Small intestine (tissue), 7 donors: Measurements from ENCODE around the gene RGPD8. TPM values are rescaled to one million over a fixed set of nuclear protein-coding genes. Genes with fewer than 3 reads are reported as not detected.

ENCODE experiments used
- DNase-seq, 2 donors: peaks; one replicate each; pipeline versions ENCODE4 v3.0.0 to v3.0.0-alpha.2; 2013
- FAIRE-seq: peaks from 2 replicates; lab custom pipeline; 2012; peaks lifted over from hg19 to GRCh38; lab: Jason Lieb, UNC
- H3K27ac ChIP-seq, 3 donors: one replicate each; pipeline ENCODE4 v1.5.1; 2013; ENCODE audit warnings: low read length in 2 of 3, mild to moderate bottlenecking in 2 of 3, control low read depth in 1 of 3, inconsistent platforms in 1 of 3, low read depth in 1 of 3, moderate library complexity in 1 of 3
- H3K27me3 ChIP-seq, 3 donors: one replicate each; pipeline ENCODE4 v1.6.1; 2013; ENCODE audit warnings: low read length in 3 of 3, inconsistent platforms in 1 of 3; ENCODE audit not compliant: control insufficient read depth in 3 of 3, insufficient read depth in 3 of 3
- H3K36me3 ChIP-seq, 3 donors: one replicate each; pipeline ENCODE4 v1.6.1; 2013; ENCODE audit warnings: low read length in 3 of 3, inconsistent platforms in 1 of 3, low read depth in 1 of 3, mild to moderate bottlenecking in 1 of 3, moderate library complexity in 1 of 3; ENCODE audit not compliant: control insufficient read depth in 3 of 3, insufficient read depth in 2 of 3
- H3K4me1 ChIP-seq, 3 donors: one replicate each; pipeline ENCODE4 v1.6.1; 2013; ENCODE audit warnings: low read length in 2 of 3, inconsistent platforms in 1 of 3, low read depth in 1 of 3, mild to moderate bottlenecking in 1 of 3, moderate library complexity in 1 of 3; ENCODE audit not compliant: control insufficient read depth in 3 of 3, insufficient read depth in 2 of 3
- H3K4me3 ChIP-seq, 3 donors: one replicate each; pipeline ENCODE4 v1.5.1; 2013; ENCODE audit warnings: low read length in 3 of 3, control low read depth in 1 of 3, inconsistent platforms in 1 of 3, low read depth in 1 of 3, mild to moderate bottlenecking in 1 of 3, moderate library complexity in 1 of 3
- H3K9me3 ChIP-seq, 2 donors: one replicate each; pipeline ENCODE4 v1.6.1; 2013; ENCODE audit warnings: low read depth in 1 of 2, low read length in 1 of 2; ENCODE audit not compliant: control insufficient read depth in 2 of 2, insufficient read depth in 1 of 2
- WGBS, 3 donors: extraction: QIAGEN DNeasy Blood & Tissue Kit; methylation state at CpG; one replicate each; pipeline ENCODE4 v1.1.7; 2013; 5-methylcytosine and 5-hydroxymethylcytosine counted together
- polyA plus RNA-seq, 4 donors: library from polyadenylated mRNA; stranded (reverse) in 3 of 4; unstranded in 1 of 4; fragments of 200-250 nt in 3 of 4; fragments of 120-200 nt in 1 of 4; gene quantifications; one replicate each; pipeline versions ENCODE4 v1.2.1 to v1.2.3, GENCODE V29; 2013
- donor health status: healthy with polysubstance abuse.
- donor health status: control.
- donor health status: control.
- donor health status: Bipolar disorder and iron deficiency.
- donor health status: healthy.

The RGPD8 gene
- polyA plus RNA-seq, 4 donors = 0.67 to 3.7 (median 1.6) TPM; not detected in 1

GRCh38 chr2:112474844-112475486 lies 41.5 kb upstream of the RGPD8 start:
- no peak overlapping the region for H3K27ac ChIP-seq
- no peaks in the 10 kb centered on the region for H3K36me3 ChIP-seq
- H3K4me3 ChIP-seq = no peak overlapping the region
- no peak for FAIRE-seq
- H3K27me3 ChIP-seq = no peaks in the 10 kb centered on the region
- no peak for DNase-seq
- WGBS, 3 donors = 68 to 78% (median 72%) methylated on average over 6 of the region's 6 CpGs
- H3K9me3 ChIP-seq = no peaks in the 10 kb centered on the region
- no peaks in the 10 kb centered on the region for H3K4me1 ChIP-seq

DNA sequence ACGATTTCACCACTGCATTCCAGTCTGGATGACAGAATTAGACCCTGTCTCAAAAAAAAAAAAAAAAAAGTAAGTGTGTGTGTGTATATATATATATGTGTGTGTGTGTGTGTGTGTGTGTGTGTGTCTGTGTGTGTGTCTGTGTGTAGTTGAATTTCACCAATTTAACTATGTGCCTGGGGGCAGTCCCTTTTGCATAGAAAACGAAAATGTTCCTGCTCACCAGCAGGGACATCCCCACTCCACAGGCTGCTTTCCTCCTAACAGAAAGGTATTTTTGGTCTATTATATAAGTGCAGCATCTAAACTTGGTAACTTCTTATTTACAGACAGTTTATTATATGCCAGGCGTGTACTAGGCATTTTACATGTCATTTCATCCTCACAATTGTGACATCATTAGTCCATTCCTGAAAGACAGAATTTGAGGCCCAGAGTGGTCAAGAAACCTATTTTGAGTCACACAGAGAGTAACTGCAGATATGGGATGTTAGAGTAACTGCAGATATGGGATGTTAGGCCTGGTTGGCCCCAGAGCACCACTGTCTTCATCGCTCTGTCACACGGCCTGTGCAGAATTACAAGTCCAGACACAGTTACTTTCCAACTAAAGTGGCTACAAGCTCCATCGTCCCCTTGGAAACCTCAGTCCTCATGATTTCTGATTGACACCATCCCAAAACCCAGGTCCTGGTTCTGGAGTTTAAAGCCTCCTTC lies 39.3 kb upstream of the RGPD8 start:
- H3K27ac ChIP-seq = no peak overlapping the region
- H3K4me1 ChIP-seq = no peaks in the 10 kb centered on the region
- no peak for FAIRE-seq
- H3K9me3 ChIP-seq = no peaks in the 10 kb centered on the region
- H3K27me3 ChIP-seq = no peaks in the 10 kb centered on the region
- DNase-seq = no peak
- H3K36me3 ChIP-seq = no peaks in the 10 kb centered on the region
- 86 to 87% (median 87%) methylated on average over 6 of the region's 6 CpGs for WGBS, 3 donors
- no peak overlapping the region for H3K4me3 ChIP-seq

DNA sequence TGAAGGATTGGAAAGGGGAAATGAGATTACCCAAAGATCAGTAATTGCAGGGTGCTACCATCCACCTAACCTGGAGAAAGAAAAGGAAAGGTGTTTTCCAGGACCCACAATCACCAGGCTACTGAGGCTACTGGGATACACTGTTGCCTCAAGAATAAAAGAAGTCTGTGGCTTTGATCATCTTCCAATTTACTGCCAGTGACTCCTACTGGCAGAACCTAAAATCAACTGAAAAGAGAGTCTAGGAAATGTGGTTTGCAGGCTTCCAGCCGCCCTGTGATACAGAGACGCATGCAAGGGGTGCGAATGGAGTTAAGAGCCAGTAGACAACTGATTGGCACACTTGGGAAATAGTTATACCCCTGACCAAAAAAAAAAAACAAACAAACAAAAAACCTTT lies 31.9 kb upstream of the RGPD8 start:
- Histone ChIP-seq H3K27ac (no peak overlapping the region), H3K27me3 (no peaks in the 10 kb centered on the region), H3K4me3 (no peak overlapping the region), H3K36me3 (no peaks in the 10 kb centered on the region), H3K4me1 (no peaks in the 10 kb centered on the region), H3K9me3 (no peaks in the 10 kb centered on the region)
- WGBS, 3 donors = 74 to 86% (median 79%) methylated on average over 3 of the region's 3 CpGs
- DNase-seq (no peak), FAIRE-seq (no peak)

DNA sequence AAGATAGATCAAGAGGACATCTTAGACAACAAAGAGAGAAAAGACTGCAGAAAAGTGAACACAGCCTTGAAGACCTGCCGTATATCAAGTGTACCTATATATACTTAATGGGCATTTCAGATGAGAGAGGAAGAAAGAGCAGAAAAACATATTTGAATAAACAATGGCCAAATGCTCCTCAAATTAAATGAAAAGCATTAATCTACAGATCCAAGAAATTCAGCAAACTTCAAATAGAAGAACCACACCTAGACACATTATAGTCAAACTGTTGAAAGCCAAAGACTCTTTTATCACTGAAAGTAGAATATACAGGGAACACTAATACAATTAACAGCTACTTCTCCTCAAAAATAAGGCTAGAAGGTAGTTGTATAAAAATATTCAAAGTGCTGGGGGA lies 29.8 kb upstream of the RGPD8 start:
- no peak overlapping the region for H3K27ac ChIP-seq
- no peaks in the 10 kb centered on the region for H3K36me3 ChIP-seq
- no peak for FAIRE-seq
- H3K9me3 ChIP-seq = no peaks in the 10 kb centered on the region
- 83 to 100% (median 96%) methylated on average over 1 of the region's 1 CpG for WGBS, 3 donors
- peaks cover 0 to 2% (median 0%) of the 10 kb centered on the region in 3 donors for H3K27me3 ChIP-seq
- no peak for DNase-seq
- no peak overlapping the region for H3K4me3 ChIP-seq
- no peaks in the 10 kb centered on the region for H3K4me1 ChIP-seq

GRCh38 chr2:112462178-112462577 lies 28.7 kb upstream of the RGPD8 start:
- Histone ChIP-seq H3K27me3 (peaks cover 0 to 2% (median 0%) of the 10 kb centered on the region in 3 donors), H3K4me1 (no peaks in the 10 kb centered on the region), H3K27ac (no peak overlapping the region), H3K4me3 (no peak overlapping the region), H3K36me3 (no peaks in the 10 kb centered on the region), H3K9me3 (no peaks in the 10 kb centered on the region)
- FAIRE-seq (no peak), DNase-seq (no peak)
- WGBS, 3 donors = 73 to 82% (median 81%) methylated on average over 5 of the region's 5 CpGs

- DNase-seq (no peak), FAIRE-seq (no peak)
- Histone ChIP-seq H3K27ac (no peak overlapping the region), H3K4me1 (no peaks in the 10 kb centered on the region), H3K36me3 (no peaks in the 10 kb centered on the region), H3K9me3 (no peaks in the 10 kb centered on the region), H3K27me3 (peaks cover 0 to 2% (median 0%) of the 10 kb centered on the region in 3 donors), H3K4me3 (no peak overlapping the region)
- 81 to 96% (median 90%) methylated on average over 1 of the region's 1 CpG for WGBS, 3 donors
Observed at GRCh38 chr2:112459372-112459771, 25.9 kb upstream of the RGPD8 start.

DNA sequence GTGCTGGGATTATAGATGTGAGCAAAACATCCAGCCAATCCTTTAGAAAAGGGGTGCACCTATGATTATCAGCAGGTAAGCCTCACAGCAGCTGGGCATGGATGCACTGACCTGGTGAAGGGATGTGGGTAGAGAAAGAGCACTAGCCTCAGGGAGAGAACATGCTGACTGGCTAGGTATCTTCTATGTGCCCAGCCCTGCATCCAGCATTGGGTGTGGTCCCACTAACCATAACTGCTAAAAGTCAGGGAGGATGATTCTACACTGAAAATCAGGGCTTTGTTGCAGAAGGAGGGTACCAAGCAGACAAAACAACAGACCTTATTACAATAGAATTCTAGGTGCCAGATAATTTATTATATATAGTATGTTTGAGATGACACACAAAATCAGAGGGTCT lies 21.1 kb upstream of the RGPD8 start:
- FAIRE-seq = no peak
- no peaks in the 10 kb centered on the region for H3K36me3 ChIP-seq

GRCh38 chr2:112451317-112451716 lies 17.9 kb upstream of the RGPD8 start:
- DNase-seq (no peak), FAIRE-seq (no peak)
- H3K4me1 ChIP-seq = no peaks in the 10 kb centered on the region
- no peak overlapping the region for H3K27ac ChIP-seq
- H3K9me3 ChIP-seq = peaks cover 0 to 7% of the 10 kb centered on the region in 2 donors
- WGBS, 3 donors = 93 to 96% (median 93%) methylated on average over 1 of the region's 1 CpG
- no peaks in the 10 kb centered on the region for H3K36me3 ChIP-seq
- H3K27me3 ChIP-seq = no peaks in the 10 kb centered on the region
- H3K4me3 ChIP-seq = no peak overlapping the region

More for the DNA sequence above, 21.1 kb upstream of the RGPD8 start:
- no peaks in the 10 kb centered on the region for H3K4me1 ChIP-seq
- H3K27ac ChIP-seq = no peak overlapping the region
- no peak overlapping the region for H3K4me3 ChIP-seq
- H3K27me3 ChIP-seq = peaks cover 0 to 2% (median 0%) of the 10 kb centered on the region in 3 donors
- peaks cover 0 to 7% of the 10 kb centered on the region in 2 donors for H3K9me3 ChIP-seq
- no peak for DNase-seq
